ENCODE measurements around the gene CXCL5. TPM values are rescaled to one million over a fixed set of nuclear protein-coding genes. Genes with fewer than 3 reads are reported as not detected.

The CXCL5 gene
- total and polyA plus RNA-seq, 2 of the 13 experiments (the other 11 are each of a cell fraction or from before 2014, with no cell fraction given), result not detected

- no peak overlapping the region for H3K27ac ChIP-seq (ENCODE audit: extremely low read length, insufficient read depth, low read length)
- no peak overlapping the region for H2AFZ ChIP-seq (ENCODE audit: low read length)
- no peaks in the 10 kb centered on the region for H4K20me1 ChIP-seq (ENCODE audit: insufficient read depth, low read length)
- BruUV-seq (replicated peaks), result no TSS peak
- no peaks in the 10 kb centered on the region for H3K4me1 ChIP-seq (ENCODE audit: insufficient read depth, low read length)
- POLR2A ChIA-PET, result no interaction called here
- WGBS (ENCODE audit: low lambda C conversion rate), result 23% methylated on average over 7 of the region's 7 CpGs
- H3K4me3 ChIP-seq (replicated peaks in 1 of 3; ENCODE audit: insufficient read depth in 1 of 3, low read depth in 2 of 3, low read length in 3 of 3), result no peak overlapping the region
- CTCF ChIA-PET (ENCODE audit: low intra/inter-chr PET ratio, low total read pairs), result no interaction called here
- H3K27me3 ChIP-seq (ENCODE audit: control insufficient read depth in 1 of 2, insufficient read depth in 2 of 2, low read length in 2 of 2), result peaks cover 0 to 9% of the 10 kb centered on the region in 2 experiments; a peak in 3 of 5 replicates
- intact Hi-C loops (cut with micrococcal nuclease; ENCODE audit: unreplicated experiment) (no loop called here), in situ Hi-C loops (cut with HindIII; ENCODE audit: extremely low pct_ligation_motif_present, low pct_unique_long_range_greater_than_20kb) (no loop called here)
- FAIRE-seq (no peak), ATAC-seq (no peak), DNase-seq (ENCODE audit: low spot score) (no peak)
- no peaks in the 10 kb centered on the region for H3K79me2 ChIP-seq (ENCODE audit: insufficient read depth, low read length)
- no peak overlapping the region for H3K4me2 ChIP-seq (ENCODE audit: low read depth, low read length)
- no peak overlapping the region for H3K9ac ChIP-seq (ENCODE audit: insufficient read depth, low read depth, low read length)
- no peaks in the 10 kb centered on the region for H3K36me3 ChIP-seq (replicated peaks in 1 of 2; ENCODE audit: control insufficient read depth in 1 of 2, insufficient read depth in 2 of 2, low read length in 2 of 2)
- H3K9me3 ChIP-seq (ENCODE audit: low read length), result no peaks in the 10 kb centered on the region
- TF ChIP-seq LRRFIP1 (CRISPR knock-in tag; conservative IDR thresholded peaks at IDR 0.05) (no peak), ZNF362 (CRISPR knock-in tag; IDR thresholded peaks at IDR 0.05; ENCODE audit: borderline replicate concordance) (no peak), ZNF678 (CRISPR knock-in tag; IDR thresholded peaks at IDR 0.05) (no peak), ZUFSP (CRISPR knock-in tag; IDR thresholded peaks at IDR 0.05; ENCODE audit: borderline replicate concordance) (no peak), RFX1 (IDR thresholded peaks at IDR 0.05) (no peak), ZNF33A (CRISPR knock-in tag; IDR thresholded peaks at IDR 0.05; ENCODE audit: borderline replicate concordance) (no peak), ZNF766 (CRISPR knock-in tag; IDR thresholded peaks at IDR 0.05; ENCODE audit: borderline replicate concordance) (no peak), BCL6 (CRISPR knock-in tag; IDR thresholded peaks at IDR 0.05) (no peak), CC2D1A (CRISPR knock-in tag; IDR thresholded peaks at IDR 0.05) (no peak), SRF (IDR thresholded peaks at IDR 0.05; ENCODE audit: low read depth, low read length) (no peak), KDM1A (CRISPR knock-in tag; IDR thresholded peaks at IDR 0.05) (no peak), MAX (IDR thresholded peaks at IDR 0.05) (no peak), FIP1L1 (IDR thresholded peaks at IDR 0.05; ENCODE audit: borderline replicate concordance, insufficient read depth, low read depth, low read length) (no peak), MIER3 (CRISPR knock-in tag; IDR thresholded peaks at IDR 0.05; ENCODE audit: borderline replicate concordance) (no peak), MTA1 (CRISPR knock-in tag; IDR thresholded peaks at IDR 0.05; ENCODE audit: borderline replicate concordance) (no peak), FOXP4 (CRISPR knock-in tag; IDR thresholded peaks at IDR 0.05) (no peak), TRIM24 (CRISPR knock-in tag; IDR thresholded peaks at IDR 0.05) (no peak)
These were observed 49.3 kb downstream of the CXCL5 start for GRCh38 chr4:73948990-73949706.
